Measurements from ENCODE around the gene AFDN.

GRCh38 chr6:167796192-167796981 is 30.3 kb upstream of the AFDN start:
- no peak for TF ChIP-seq CTCF (conservative IDR thresholded peaks at IDR 0.05)
- TF ChIP-seq EZH2 (IDR thresholded peaks at IDR 0.05; ENCODE audit: low read depth) = no peak

Data from PC-9 (cell line).